Naive B cell (primary cell): ENCODE results near the gene TFR2. TPM values are rescaled to one million over a fixed set of nuclear protein-coding genes. Genes with fewer than 3 reads are reported as not detected.

Source experiments
- ATAC-seq, 2 donors: fragments of 150-1000 bp; cut with Tn5 transposase; 2 replicates each; pipeline ENCODE4 v1.10.0; 2021; ENCODE audit warnings: low read depth in 2 of 2, mild to moderate bottlenecking in 2 of 2, moderate library complexity in 2 of 2
- DNase-seq: peaks from one replicate; pipeline ENCODE4 v3.0.0; 2022
- H3K27ac Mint-ChIP-seq, 6 donors: one replicate each; pipeline ENCODE4 v1.8.0; 2020 to 2022; ENCODE audit warnings: mild to moderate bottlenecking in 6 of 6, mixed read lengths in 6 of 6, moderate library complexity in 5 of 6, inconsistent platforms in 2 of 6
- H3K27me3 Mint-ChIP-seq, 3 donors: one replicate each; pipeline ENCODE4 v1.8.0; 2021 to 2022; ENCODE audit warnings: mixed read lengths in 3 of 3, mild to moderate bottlenecking in 1 of 3
- H3K36me3 Mint-ChIP-seq, 2 donors: one replicate each; pipeline ENCODE4 v1.8.0; 2020 to 2022; ENCODE audit warnings: mixed read lengths in 2 of 2, inconsistent platforms in 1 of 2, mild to moderate bottlenecking in 1 of 2
- H3K4me1 Mint-ChIP-seq, 3 donors: one replicate each; pipeline ENCODE4 v1.8.0; 2020 to 2022; ENCODE audit warnings: mixed read lengths in 3 of 3, inconsistent platforms in 1 of 3, mild to moderate bottlenecking in 1 of 3, moderate library complexity in 1 of 3
- H3K4me3 Mint-ChIP-seq, 8 donors: one replicate each; pipeline ENCODE4 v1.8.0; 2020 to 2022; ENCODE audit warnings: mild to moderate bottlenecking in 8 of 8, mixed read lengths in 8 of 8, moderate library complexity in 8 of 8, inconsistent platforms in 2 of 8
- H3K9me3 Mint-ChIP-seq, 7 donors: one replicate each; pipeline ENCODE4 v1.8.0; 2020 to 2022; ENCODE audit warnings: mixed read lengths in 7 of 7, mild to moderate bottlenecking in 5 of 7, inconsistent platforms in 2 of 7, moderate library complexity in 1 of 7
- polyA plus RNA-seq, 6 donors: library from polyadenylated mRNA; unstranded; fragments of 300-500 nt; fragmentation: Illumina TruSeq; gene quantifications; one replicate each; pipeline ENCODE4 v1.2.3, GENCODE V29; 2021; ENCODE audit warnings: low read depth in 6 of 6

The TFR2 gene
- polyA plus RNA-seq, 6 donors from 2014 or later = 0.58 to 1.3 (median 0.65) TPM; not detected in 2

DNA sequence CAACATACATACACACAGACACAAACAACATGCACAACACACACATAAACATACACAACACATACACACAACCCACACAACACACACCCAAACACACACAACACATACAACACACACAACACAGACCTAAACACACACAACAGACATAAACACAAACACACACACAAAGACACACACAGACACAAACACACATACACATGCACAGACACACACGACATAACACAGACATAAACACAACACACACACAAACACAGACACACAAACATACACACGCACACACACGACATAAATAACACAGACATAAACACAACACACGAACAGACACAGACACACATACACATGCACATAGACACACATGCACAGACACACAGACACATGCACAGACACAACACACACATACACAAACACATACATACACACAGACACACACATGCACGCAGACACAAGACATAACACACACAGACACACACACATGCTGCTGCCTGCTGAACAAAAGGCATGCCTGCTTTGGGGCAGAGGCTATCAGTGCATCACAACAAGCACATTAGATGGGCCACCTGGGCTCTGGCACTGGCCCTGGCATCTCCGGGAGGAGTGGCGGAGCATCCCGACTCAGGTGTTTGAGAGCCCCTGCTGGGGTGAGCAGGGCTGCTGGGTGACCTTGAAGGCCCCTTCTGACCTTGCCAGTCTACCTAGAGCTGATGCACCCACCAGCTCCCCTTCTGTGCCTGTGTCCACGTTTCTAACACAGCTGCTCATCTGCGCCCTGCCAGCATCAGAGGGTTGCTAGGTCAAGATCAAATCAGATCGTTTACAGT is 60.7 kb downstream of the TFR2 start:
- Mint-ChIP-seq H3K27me3 (no peaks in the 10 kb centered on the region), H3K27ac (peak overlapping the region in 1 of 6 donors; percentile 42), H3K4me1 (peaks cover 30 to 40% (median 39%) of the 10 kb centered on the region in 3 donors), H3K4me3 (no peak overlapping the region), H3K9me3 (no peaks in the 10 kb centered on the region), H3K36me3 (peaks cover 0 to 11% of the 10 kb centered on the region in 2 donors)
- no peak for ATAC-seq
- no peak for DNase-seq

DNA sequence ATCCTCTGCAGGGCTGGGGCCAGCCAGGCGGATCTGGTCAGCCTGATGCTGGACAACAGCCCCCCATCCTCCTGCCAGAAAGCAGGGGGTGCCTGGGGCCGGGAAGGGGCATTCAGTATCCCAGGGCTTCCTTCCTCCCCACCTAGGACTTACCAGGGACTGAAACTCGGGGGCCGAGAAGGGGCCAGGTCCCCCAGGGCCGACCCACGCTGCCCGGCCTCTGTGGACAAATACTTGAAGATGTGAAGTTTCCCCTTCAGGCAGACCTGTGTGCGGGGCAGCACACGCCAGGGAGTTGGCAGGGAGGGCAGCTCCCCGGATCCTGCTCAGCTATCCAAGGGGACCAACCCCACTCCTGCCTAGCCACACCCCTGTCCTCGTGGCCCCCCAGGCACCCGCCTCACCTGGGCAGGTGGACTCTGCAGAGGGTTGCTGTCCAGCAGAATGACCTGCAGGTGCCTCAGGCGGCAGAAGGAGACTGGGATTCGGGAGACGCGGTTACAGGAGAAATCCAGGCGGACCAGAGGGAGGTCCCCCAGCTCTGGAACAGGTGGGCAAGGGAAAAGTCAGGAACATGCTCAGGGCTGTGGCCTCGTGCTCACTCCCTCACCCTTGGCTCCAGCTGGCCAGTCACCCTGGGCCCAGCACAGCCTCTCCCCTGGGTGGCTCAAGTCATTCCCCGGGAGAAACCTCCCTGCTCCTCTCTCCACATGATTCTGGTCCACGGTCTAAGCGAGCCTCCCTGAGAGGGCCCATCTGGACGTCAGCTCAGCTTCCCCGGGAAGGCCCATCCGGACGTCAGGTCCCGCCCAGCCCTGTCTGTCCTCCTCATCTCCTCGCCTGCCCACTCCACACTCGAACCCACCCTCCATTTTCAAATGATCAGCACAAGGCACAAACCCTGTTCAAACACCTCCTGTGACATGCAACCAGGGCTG is 62.8 kb downstream of the TFR2 start:
- peaks cover 13 to 21% (median 18%) of the 10 kb centered on the region in 3 donors for H3K4me1 Mint-ChIP-seq
- H3K36me3 Mint-ChIP-seq = peaks cover 0 to 21% of the 10 kb centered on the region in 2 donors
- H3K4me3 Mint-ChIP-seq = peak overlapping the region in 2 of 8 donors; percentile 16 to 61
- H3K27me3 Mint-ChIP-seq = no peaks in the 10 kb centered on the region
- peak overlapping the region in 2 of 6 donors; percentile 24 to 37 for H3K27ac Mint-ChIP-seq
- ATAC-seq (no peak), DNase-seq (no peak)
- no peaks in the 10 kb centered on the region for H3K9me3 Mint-ChIP-seq

DNA sequence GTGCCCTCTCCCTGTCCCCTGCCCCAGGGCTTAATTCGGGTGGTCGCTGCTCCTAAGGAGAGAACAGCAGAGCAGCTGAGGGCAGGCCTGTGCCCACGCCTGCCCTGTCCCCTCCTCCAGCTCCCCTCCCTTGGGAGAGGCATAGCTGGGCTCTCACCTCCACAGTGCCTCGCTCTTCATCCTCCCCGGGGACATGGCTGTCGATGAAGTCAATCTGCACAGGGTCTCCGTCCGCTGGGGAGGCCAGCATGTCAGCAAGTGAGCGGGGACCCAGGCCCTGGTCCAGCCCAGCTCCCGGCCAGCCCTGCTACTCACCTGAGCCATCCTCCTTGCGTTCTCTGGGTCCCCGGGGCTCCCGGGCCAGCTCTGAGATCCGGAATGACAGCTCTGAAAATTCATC is 63.8 kb downstream of the TFR2 start:
- no peaks in the 10 kb centered on the region for H3K9me3 Mint-ChIP-seq
- peaks cover 0 to 21% of the 10 kb centered on the region in 2 donors for H3K36me3 Mint-ChIP-seq
- ATAC-seq (no peak), DNase-seq (no peak)
- H3K27ac Mint-ChIP-seq = no peak overlapping the region
- no peak overlapping the region for H3K4me3 Mint-ChIP-seq
- no peaks in the 10 kb centered on the region for H3K27me3 Mint-ChIP-seq
- peaks cover 5 to 11% (median 8%) of the 10 kb centered on the region in 3 donors for H3K4me1 Mint-ChIP-seq

- H3K4me1 Mint-ChIP-seq = peaks cover 4 to 9% (median 8%) of the 10 kb centered on the region in 3 donors
- no peak for DNase-seq
- no peak overlapping the region for H3K27ac Mint-ChIP-seq
- peaks cover 0 to 21% of the 10 kb centered on the region in 2 donors for H3K36me3 Mint-ChIP-seq
- no peak overlapping the region for H3K4me3 Mint-ChIP-seq
- ATAC-seq = no peak
- no peaks in the 10 kb centered on the region for H3K9me3 Mint-ChIP-seq
- no peaks in the 10 kb centered on the region for H3K27me3 Mint-ChIP-seq
Measured at GRCh38 chr7:100577103-100577502, 64.2 kb downstream of the TFR2 start.

- H3K27ac Mint-ChIP-seq = no peak overlapping the region
- ATAC-seq = no peak
- DNase-seq = no peak
- H3K27me3 Mint-ChIP-seq = no peaks in the 10 kb centered on the region
- H3K9me3 Mint-ChIP-seq = no peaks in the 10 kb centered on the region
- peaks cover 8 to 14% (median 12%) of the 10 kb centered on the region in 3 donors for H3K4me1 Mint-ChIP-seq
- H3K36me3 Mint-ChIP-seq = peaks cover 0 to 21% of the 10 kb centered on the region in 2 donors
- H3K4me3 Mint-ChIP-seq = no peak overlapping the region
Measured at GRCh38 chr7:100576384-100576993, 64.9 kb downstream of the TFR2 start.

GRCh38 chr7:100575746-100576383 is 65.5 kb downstream of the TFR2 start:
- H3K27me3 Mint-ChIP-seq = no peaks in the 10 kb centered on the region
- DNase-seq (no peak), ATAC-seq (no peak)
- H3K4me1 Mint-ChIP-seq = peaks cover 8 to 15% (median 13%) of the 10 kb centered on the region in 3 donors
- H3K9me3 Mint-ChIP-seq = no peaks in the 10 kb centered on the region
- no peak overlapping the region for H3K4me3 Mint-ChIP-seq
- H3K27ac Mint-ChIP-seq = no peak overlapping the region
- H3K36me3 Mint-ChIP-seq = peaks cover 0 to 21% of the 10 kb centered on the region in 2 donors

- peaks cover 0 to 21% of the 10 kb centered on the region in 2 donors for H3K36me3 Mint-ChIP-seq
- H3K4me1 Mint-ChIP-seq = peaks cover 8 to 21% (median 18%) of the 10 kb centered on the region in 3 donors
- H3K9me3 Mint-ChIP-seq = no peaks in the 10 kb centered on the region
- DNase-seq = no peak
- no peaks in the 10 kb centered on the region for H3K27me3 Mint-ChIP-seq
- no peak for ATAC-seq
- H3K4me3 Mint-ChIP-seq = no peak overlapping the region
- no peak overlapping the region for H3K27ac Mint-ChIP-seq
Measured at GRCh38 chr7:100575206-100575631, 66.1 kb downstream of the TFR2 start.

DNA sequence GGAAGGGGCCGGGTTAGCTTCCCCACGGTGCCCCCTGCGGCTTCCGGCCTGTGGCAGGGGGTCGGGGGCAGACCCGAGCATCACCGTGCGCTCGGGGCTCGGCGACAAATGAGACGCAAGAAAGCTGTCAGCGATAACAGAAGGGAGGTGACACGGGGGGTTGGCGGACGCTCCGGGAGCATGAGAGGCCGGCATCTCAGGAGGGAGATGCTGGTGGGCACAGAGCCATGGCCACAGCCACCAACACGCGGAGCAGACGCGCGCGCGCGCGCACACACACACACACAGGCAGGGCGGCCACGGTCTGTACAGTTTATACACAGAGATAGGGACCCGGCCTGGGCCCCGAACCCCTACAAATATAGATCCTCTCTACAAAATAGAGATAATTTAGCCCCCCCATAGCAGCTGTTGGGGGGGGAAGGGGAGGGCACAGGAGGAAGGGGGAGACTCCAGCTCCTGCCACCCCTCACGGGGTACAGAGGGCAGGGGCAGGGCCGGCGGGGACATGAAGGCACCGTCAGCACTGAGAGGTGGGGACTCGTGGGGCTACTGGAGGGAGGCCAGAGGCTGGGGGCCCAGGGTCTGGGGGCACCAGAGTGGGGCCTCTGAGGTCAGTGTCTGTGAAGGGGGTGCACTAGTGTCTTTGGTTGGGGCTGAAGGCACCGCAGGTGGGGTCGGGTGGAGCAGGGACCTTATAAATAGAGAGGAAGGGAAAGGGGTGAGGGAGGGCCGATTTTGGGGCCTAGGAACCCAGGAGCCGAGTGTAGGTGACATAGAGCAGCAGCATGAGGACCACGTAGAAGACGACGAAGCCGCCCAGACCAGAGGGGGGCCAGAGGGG is 66.8 kb downstream of the TFR2 start:
- H3K27me3 Mint-ChIP-seq = no peaks in the 10 kb centered on the region
- H3K36me3 Mint-ChIP-seq = peaks cover 0 to 21% of the 10 kb centered on the region in 2 donors
- DNase-seq (no peak), ATAC-seq (no peak)
- H3K4me1 Mint-ChIP-seq = peaks cover 8 to 27% (median 16%) of the 10 kb centered on the region in 3 donors
- H3K4me3 Mint-ChIP-seq = no peak overlapping the region
- no peaks in the 10 kb centered on the region for H3K9me3 Mint-ChIP-seq
- H3K27ac Mint-ChIP-seq = no peak overlapping the region

DNA sequence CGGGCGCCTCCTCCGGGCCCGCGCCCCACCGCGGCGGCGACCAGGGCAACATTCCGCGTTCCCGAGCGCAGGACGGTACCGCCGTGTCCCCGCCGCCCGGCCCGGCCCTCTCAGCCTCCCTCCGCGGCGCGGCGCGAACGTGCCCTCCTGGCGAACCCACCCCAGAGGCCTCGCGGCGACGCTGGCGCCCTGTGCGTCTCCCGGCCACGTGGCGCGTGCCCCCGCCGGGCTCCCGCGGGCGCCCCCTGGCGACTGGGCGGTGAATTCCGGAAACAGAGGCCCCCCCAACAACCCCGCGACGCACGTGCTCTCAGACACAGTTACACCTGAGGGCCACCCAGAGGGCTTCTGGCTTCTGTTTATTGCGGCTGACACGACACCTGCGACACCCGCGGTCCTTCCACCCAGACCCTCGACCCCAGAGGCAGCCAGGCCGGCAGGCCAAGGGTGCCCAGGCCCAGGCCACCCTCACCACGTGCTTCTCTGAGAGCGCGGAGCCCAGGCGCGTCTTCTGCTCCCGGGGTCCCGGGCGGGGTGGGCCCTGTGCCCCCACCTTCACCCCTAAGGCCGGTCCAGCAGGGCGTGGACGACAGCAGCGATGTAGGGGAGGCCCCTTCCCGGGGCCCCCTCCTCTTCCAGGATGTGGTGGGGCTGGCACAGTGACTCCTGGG is 67.5 kb downstream of the TFR2 start, which contains the start of gene SAP25:
Gene SAP25, minus strand, starts transcription at position 210 of the 671 bp plus-strand sequence. Its CDS starts 158 bp downstream, at position 52.
- Mint-ChIP-seq H3K4me3 (no peak within 1 kb of the TSS), H3K27me3 (no peaks in the 10 kb centered on the region), H3K27ac (peak within 1 kb of the TSS in 1 of 6 donors; percentile 71), H3K4me1 (peaks cover 14 to 32% (median 22%) of the 10 kb centered on the region in 3 donors), H3K9me3 (no peaks in the 10 kb centered on the region), H3K36me3 (peaks cover 0 to 21% of the 10 kb centered on the region in 2 donors)
- no peak for ATAC-seq
- DNase-seq = no peak

DNA sequence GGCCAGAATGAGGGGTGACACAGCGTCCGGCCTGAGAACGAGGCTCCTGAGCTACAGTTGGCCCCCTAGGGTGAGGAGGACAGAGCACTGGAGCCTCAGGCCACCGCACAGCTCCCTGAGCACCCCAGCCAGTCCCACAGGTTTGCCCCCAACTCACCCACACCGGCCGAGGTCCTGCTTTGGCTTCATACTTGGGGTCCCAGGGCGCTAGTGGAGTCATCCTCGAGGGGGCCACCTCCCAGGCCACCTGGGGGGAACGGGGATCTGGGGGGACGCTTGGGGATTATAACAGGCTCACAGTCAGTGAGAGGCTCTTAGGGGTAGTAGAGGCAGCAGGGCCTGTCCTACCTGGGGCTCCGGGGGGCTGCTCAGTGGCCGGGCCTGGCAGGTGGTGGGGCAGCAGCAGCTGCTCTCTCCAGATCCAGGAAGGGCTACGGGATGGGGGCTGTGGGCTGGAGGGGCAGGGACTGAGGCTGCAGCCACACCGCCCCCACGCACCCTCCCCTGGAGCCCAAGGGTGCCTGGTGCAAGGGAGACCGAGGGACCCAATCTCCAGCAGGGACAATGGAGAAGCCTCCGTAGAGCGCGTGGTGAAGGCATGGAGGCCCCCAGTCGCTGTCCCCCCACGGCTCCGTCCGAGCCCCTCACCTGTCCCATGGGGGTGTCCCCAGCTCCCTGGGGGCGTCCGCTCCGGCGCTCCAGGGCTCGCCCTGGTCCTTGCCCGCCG is 68.2 kb downstream of the TFR2 start:
- no peaks in the 10 kb centered on the region for H3K27me3 Mint-ChIP-seq
- H3K4me3 Mint-ChIP-seq = no peak overlapping the region
- peaks cover 0 to 21% of the 10 kb centered on the region in 2 donors for H3K36me3 Mint-ChIP-seq
- H3K4me1 Mint-ChIP-seq = peaks cover 19 to 37% (median 30%) of the 10 kb centered on the region in 3 donors
- H3K9me3 Mint-ChIP-seq = no peaks in the 10 kb centered on the region
- peak overlapping the region in 1 of 6 donors; percentile 71 for H3K27ac Mint-ChIP-seq
- ATAC-seq = no peak
- DNase-seq = no peak

DNA sequence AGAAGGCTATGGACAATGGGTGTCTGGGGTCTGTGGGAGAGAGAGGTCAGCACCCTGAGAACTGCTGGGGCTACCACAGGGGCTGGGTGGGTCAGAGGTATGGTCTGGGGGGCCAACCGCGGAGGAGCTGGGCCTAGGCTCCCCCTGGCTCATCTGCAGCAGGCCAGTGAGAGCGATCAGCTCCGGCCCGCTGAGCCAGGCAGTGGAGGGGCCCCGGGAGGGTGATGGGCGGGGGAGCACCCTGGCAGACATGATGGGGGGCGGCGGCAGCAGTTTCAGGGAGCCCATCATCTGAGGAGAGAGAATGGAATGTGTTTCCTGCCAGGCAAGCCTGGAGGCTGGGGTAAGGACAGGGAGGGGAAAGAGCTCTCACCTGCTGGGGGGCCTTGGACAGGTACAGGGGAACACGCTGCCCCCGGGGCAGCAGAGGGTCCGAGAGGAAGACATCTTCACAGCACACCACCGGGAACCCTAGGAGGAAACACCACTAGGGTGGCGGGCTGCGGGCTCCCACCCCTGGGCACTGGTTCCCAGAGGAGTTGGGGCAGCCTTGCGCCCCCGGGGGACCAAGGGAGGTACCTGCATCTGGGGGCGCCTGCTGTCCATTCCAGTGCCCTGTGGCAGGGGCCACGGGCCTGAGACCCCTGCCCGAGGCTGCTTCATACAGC is 68.9 kb downstream of the TFR2 start:
- DNase-seq = no peak
- Mint-ChIP-seq H3K4me3 (peak overlapping the region in 1 of 8 donors; percentile 15), H3K4me1 (peaks cover 26 to 44% (median 37%) of the 10 kb centered on the region in 3 donors), H3K36me3 (peaks cover 0 to 21% of the 10 kb centered on the region in 2 donors), H3K9me3 (no peaks in the 10 kb centered on the region), H3K27ac (peak overlapping the region in 3 of 6 donors; percentile 24 to 87 (median 86)), H3K27me3 (no peaks in the 10 kb centered on the region)
- ATAC-seq = no peak
